Heart left ventricle (tissue), 13 donors: ENCODE measurements around the gene SLC31A1.
A peak's percentile ranks its signal among the peaks of the same experiment; 100 is the strongest.

Experiments
- CTCF ChIP-seq, 12 donors: fragments of 200-600 bp; sonication (generic) in 4 of 12; IDR thresholded peaks; one replicate each; pipeline versions ENCODE4 v1.5.0 to v1.8.0; 2018 to 2022; ENCODE audit warnings: antibody characterized with exemption in 12 of 12, mild to moderate bottlenecking in 5 of 12
- POLR2A ChIP-seq, 2 donors: fragments of 450-650 bp; IDR thresholded peaks; one replicate each; pipeline ENCODE4 v1.6.1; 2017; ENCODE audit warnings: antibody characterized with exemption in 2 of 2, mild to moderate bottlenecking in 2 of 2, moderate library complexity in 2 of 2
- donor health status: ischemic (EF 13 %, LVEDD 7.1; RV severe dilation, severe dysfunction).
- donor health status: DM: no; HTN: yes; CAD: no.
- donor health status: DM: no; HTN: no; CAD: no.
- donor health status: ischemic (EF 25% LVEDD 6.9; RV normal size, moderate dysfunction).
- donor health status: ischemic (EF 25% LVEDD 5.7; RV mildly dilated, moderate dysfunction).
- donor health status: ischemic (EF 35%, LVEDD 5.7; RV mildly dilated, moderate dysfunction).
- donor health status: nonischemic (EF 11% LVEDD 7.7; RV severe dilation, severe dysfunction).
- donor health status: DM: yes; HTN: yes; CAD: no.
- donor health status: PGD.
- donor health status: ischemic (EF 29% LVEDD 5.4; RV normal size, mild dysfunction).
- donor health status: nonischemic (EF 23%, LVEDD 6.1; RV moderate dilation, normal function).

GRCh38 chr9:113187929-113188595 lies 33.3 kb upstream of the SLC31A1 start:
- TF ChIP-seq POLR2A (IDR thresholded peaks at IDR 0.05) (peak in 1 of 2 donors; percentile 39), CTCF (IDR thresholded peaks at IDR 0.05) (no peak)
